ENCODE results near the gene IL33.

IL33 gene

DNA sequence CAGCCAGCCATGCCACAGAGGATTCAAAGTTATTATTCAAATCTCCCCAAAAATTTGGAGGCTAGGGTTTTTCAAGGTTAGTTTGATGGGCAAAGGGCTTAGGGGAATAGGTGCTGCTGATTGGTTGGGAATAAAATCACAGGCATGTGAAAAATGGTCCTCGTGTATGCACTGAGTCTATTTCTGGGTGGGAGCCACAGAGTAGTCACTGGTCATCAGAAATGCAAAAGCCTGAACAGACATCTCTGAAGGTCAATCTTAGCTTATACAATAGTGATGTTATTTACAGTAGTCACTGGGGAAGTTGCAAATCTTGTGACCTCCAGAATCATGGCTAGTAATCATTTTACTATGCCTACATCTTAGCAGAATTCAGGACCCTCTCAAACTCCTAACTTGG lies 1.3 kb downstream of the IL33 start:
- no peak for DNase-seq (ENCODE audit: low read depth, low spot score)

GRCh38 chr9:6218099-6218502 lies 2.5 kb downstream of the IL33 start:
- DNase-seq (ENCODE audit: low read depth, low spot score): peak; percentile 47

- no peak for DNase-seq (ENCODE audit: low read depth, low spot score)
Observed at GRCh38 chr9:6219040-6219439, 3.4 kb downstream of the IL33 start.

GRCh38 chr9:6219981-6220380 lies 4.4 kb downstream of the IL33 start:
- DNase-seq (ENCODE audit: low read depth, low spot score): no peak

- peak; percentile 59 for DNase-seq (ENCODE audit: low read depth, low spot score)
Observed at GRCh38 chr9:6224393-6225154, 9.0 kb downstream of the IL33 start.

DNA sequence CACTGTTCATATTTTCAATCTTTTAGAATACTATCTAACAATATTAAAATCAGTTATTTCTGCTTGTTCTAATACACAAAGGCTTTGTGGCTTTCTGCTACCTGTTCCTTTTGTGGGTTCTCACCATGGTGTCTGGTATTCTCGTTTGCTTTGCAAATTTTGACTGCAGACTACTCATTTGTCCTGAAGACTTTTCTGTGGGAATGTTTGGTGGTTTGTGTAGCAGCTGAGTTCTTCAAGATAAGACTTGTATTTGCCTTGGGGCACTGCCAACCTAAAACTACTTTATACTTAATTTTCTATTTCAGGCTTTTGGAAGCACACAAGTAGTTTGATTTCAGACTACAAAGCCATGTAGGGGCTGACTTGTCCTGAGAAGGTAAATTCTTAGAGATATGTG lies 11.1 kb downstream of the IL33 start:
- peak; percentile 88 for DNase-seq (ENCODE audit: low read depth, low spot score)

GRCh38 chr9:6229186-6229585 lies 13.6 kb downstream of the IL33 start:
- DNase-seq (ENCODE audit: low read depth, low spot score): no peak

- DNase-seq (ENCODE audit: low read depth, low spot score): no peak
Observed at GRCh38 chr9:6229619-6230018, 14.0 kb downstream of the IL33 start.

DNA sequence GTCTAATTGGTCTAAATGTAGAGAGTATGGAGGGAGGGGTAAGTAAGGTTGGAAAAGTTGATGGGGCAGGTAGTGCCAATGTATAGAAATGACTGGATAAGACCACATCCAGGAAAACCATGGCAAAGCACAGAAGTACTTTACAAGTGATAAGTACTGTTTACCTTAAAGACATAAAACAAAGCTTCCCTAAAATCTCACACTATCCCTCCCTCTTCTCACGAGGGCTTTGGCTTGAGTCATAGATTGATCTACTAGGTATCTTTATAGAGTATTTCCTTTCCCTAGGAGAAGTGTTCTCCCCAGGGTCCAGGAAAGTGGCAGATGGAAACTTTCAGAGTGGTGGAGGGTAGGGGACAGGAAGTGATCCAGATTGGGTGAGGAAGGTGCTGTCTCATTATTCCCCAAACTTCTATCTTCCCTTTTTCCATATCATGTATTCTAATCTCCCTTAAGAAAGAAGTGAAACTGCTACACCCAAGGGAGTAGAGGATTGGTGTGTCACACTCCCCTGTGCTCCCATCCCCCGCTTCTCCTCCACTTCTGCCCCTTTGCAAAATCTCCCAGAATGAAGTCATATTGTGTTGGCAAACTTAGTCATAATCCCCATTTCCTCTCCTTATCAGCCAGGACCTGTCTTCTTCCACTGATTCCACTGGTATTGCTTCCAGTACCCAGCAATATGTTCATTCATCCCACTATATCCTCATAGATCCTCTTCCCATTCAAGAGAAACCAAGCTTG lies 14.6 kb downstream of the IL33 start:
- no peak for DNase-seq (ENCODE audit: low read depth, low spot score)

GRCh38 chr9:6232336-6232945 lies 16.8 kb downstream of the IL33 start:
- no peak for DNase-seq (ENCODE audit: low read depth, low spot score)

GRCh38 chr9:6234014-6234413 lies 18.4 kb downstream of the IL33 start:
- DNase-seq (ENCODE audit: low read depth, low spot score): no peak

GRCh38 chr9:6237267-6237666 lies 21.7 kb downstream of the IL33 start:
- DNase-seq (ENCODE audit: low read depth, low spot score): no peak

GRCh38 chr9:6239048-6239461 lies 23.4 kb downstream of the IL33 start:
- no peak for DNase-seq (ENCODE audit: low read depth, low spot score)

GRCh38 chr9:6239694-6240093 lies 24.1 kb downstream of the IL33 start:
- DNase-seq (ENCODE audit: low read depth, low spot score): no peak

- DNase-seq (ENCODE audit: low read depth, low spot score): peak; percentile 63
Observed at GRCh38 chr9:6243746-6244145, 28.1 kb downstream of the IL33 start.

DNA sequence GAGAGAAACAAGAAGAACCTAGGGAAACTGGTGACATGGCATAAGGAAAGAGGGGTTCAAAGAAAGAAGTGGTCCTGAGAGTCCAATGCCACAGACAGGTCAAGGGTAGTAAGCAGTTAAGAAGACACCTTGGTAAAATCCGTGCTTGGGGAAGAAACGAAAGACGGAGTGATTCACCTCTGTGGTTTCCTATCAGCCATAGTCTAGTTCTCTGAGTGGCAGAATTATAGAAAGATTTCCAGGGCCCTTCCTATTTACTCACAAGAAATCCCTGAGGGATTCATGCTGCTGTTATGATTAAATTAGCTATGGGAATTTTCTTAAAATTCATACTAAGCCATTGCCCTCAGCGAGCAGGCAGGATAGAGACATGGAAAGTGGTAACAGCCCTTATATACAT lies 31.7 kb downstream of the IL33 start:
- DNase-seq (ENCODE audit: low read depth, low spot score): no peak

DNA sequence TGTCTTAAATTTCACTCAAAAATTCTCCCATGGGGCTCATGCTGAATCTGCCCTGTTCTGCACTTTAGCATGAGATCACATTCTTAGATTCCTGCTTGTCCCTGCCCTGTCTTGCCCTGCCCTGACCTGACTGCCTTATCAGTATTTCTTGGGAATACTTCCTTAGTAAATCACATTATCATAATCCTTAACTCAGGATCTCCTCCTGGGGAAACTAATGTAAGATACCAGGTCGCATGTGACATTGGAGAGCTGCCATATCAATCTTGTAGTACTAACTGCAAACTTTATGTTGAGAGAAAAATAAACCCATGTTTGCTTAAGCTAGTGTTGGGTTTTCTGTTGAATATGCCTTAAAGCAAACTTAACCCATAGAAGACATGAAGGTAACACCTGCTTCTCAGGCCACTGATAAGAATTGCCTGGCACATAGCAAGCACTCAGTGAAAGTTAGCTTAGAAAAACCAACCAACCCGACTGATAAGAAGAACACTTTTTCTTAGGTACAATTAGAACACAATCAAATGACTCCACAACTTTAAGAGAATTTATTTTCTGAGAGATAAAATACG lies 53.3 kb downstream of the IL33 start:
- no peak for DNase-seq (ENCODE audit: low read depth, low spot score)

GRCh38 chr9:6270896-6271295 lies 55.3 kb downstream of the IL33 start:
- no peak for DNase-seq (ENCODE audit: low read depth, low spot score)

GRCh38 chr9:6271508-6272228 lies 56.1 kb downstream of the IL33 start:
- no peak for DNase-seq (ENCODE audit: low read depth, low spot score)

GRCh38 chr9:6272229-6272598 lies 56.6 kb downstream of the IL33 start:
- DNase-seq (ENCODE audit: low read depth, low spot score): peak; percentile 52

DNA sequence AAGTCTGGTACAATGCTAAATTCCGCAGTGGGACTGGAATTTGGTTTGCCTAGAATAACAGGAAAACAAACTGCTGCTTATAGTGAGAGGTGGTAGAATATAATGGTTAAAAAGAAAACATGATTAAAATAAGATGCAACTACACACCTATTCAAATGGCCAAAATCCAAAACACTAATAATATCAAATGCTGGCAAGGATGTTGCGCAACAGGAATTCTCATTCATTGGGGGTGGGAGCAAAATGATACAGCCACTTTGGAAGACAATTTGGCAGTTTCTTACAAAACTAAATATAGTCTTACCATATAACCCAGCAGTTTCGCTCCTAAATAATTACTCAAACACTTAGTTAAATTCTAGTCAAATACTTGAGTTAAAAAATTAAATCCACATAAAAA lies 61.8 kb downstream of the IL33 start:
- no peak for DNase-seq (ENCODE audit: low read depth, low spot score)

DNA sequence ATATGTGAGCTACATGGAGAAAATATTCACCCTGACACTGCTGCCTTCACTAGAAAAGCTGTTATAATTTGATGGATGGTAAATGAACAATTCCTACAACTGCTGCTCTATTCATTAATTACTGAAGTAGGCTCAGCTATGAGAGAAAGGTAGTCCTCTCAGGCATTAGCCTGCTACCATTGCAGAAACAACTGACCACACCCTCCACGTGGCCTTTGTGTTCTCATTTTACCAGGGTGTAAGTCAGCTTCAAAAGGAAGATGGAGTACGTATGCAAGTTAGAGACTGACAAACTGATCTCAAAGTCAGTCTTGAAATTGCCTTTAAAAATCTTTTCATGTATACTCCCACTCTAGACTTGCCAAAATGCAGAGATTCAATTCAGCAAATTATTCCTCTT lies 86.3 kb downstream of the IL33 start:
- DNase-seq (ENCODE audit: low read depth, low spot score): no peak
